Measurements from ENCODE around the gene CTNND2.
"Not testable (repeated sequence)": the region's sequence is repeated elsewhere in the genome, so short reads cannot be mapped to it uniquely, and the experiment has no call there.

CTNND2 gene

GRCh38 chr5:11084111-11084510 lies 820.1 kb downstream of the CTNND2 start:
- DNase-seq (ENCODE audit: low read depth in 2 of 2): no peak

- DNase-seq (ENCODE audit: low read depth in 2 of 2): no peak
Observed at GRCh38 chr5:11082404-11082945, 821.8 kb downstream of the CTNND2 start.

GRCh38 chr5:11076945-11077613 lies 827.2 kb downstream of the CTNND2 start:
- no peak for DNase-seq (ENCODE audit: low read depth in 2 of 2)

- no peak for DNase-seq (ENCODE audit: low read depth in 2 of 2)
Observed at GRCh38 chr5:11075035-11075805, 829.0 kb downstream of the CTNND2 start.

- no peak for DNase-seq (ENCODE audit: low read depth in 2 of 2)
Observed at GRCh38 chr5:11072568-11072967, 831.7 kb downstream of the CTNND2 start.

GRCh38 chr5:11072076-11072475 lies 832.2 kb downstream of the CTNND2 start:
- no peak for DNase-seq (ENCODE audit: low read depth in 2 of 2)

GRCh38 chr5:11069041-11069440 lies 835.2 kb downstream of the CTNND2 start:
- no peak for DNase-seq (ENCODE audit: low read depth in 2 of 2)

GRCh38 chr5:11065723-11066122 lies 838.5 kb downstream of the CTNND2 start:
- not testable (repeated sequence) for DNase-seq (ENCODE audit: low read depth in 2 of 2)

- DNase-seq (ENCODE audit: low read depth in 2 of 2): no peak
Observed at GRCh38 chr5:11064763-11065450, 839.3 kb downstream of the CTNND2 start.

GRCh38 chr5:11062397-11062796 lies 841.8 kb downstream of the CTNND2 start:
- no peak for DNase-seq (ENCODE audit: low read depth in 2 of 2)

GRCh38 chr5:11056560-11056959 lies 847.7 kb downstream of the CTNND2 start:
- no peak for DNase-seq (ENCODE audit: low read depth in 2 of 2)

- DNase-seq (ENCODE audit: low read depth in 2 of 2): no peak
Observed at GRCh38 chr5:11054014-11054413, 850.2 kb downstream of the CTNND2 start.

- no peak for DNase-seq (ENCODE audit: low read depth in 2 of 2)
Observed at GRCh38 chr5:11052871-11053270, 851.4 kb downstream of the CTNND2 start.

GRCh38 chr5:11050596-11051304 lies 853.5 kb downstream of the CTNND2 start:
- no peak for DNase-seq (ENCODE audit: low read depth in 2 of 2)

GRCh38 chr5:11048760-11049159 lies 855.5 kb downstream of the CTNND2 start:
- DNase-seq (ENCODE audit: low read depth in 2 of 2): no peak

GRCh38 chr5:11047625-11048024 lies 856.6 kb downstream of the CTNND2 start:
- DNase-seq (ENCODE audit: low read depth in 2 of 2): no peak

GRCh38 chr5:11047030-11047429 lies 857.2 kb downstream of the CTNND2 start:
- no peak for DNase-seq (ENCODE audit: low read depth in 2 of 2)

- no peak for DNase-seq (ENCODE audit: low read depth in 2 of 2)
Observed at GRCh38 chr5:11046160-11046559, 858.1 kb downstream of the CTNND2 start.

- DNase-seq (ENCODE audit: low read depth in 2 of 2): no peak
Observed at GRCh38 chr5:11045411-11045810, 858.8 kb downstream of the CTNND2 start.

- no peak for DNase-seq (ENCODE audit: low read depth in 2 of 2)
Observed at GRCh38 chr5:11044581-11044980, 859.7 kb downstream of the CTNND2 start.

- DNase-seq (ENCODE audit: low read depth in 2 of 2): no peak
Observed at GRCh38 chr5:11043881-11044280, 860.4 kb downstream of the CTNND2 start.

GRCh38 chr5:11040345-11040744 lies 863.9 kb downstream of the CTNND2 start:
- no peak for DNase-seq (ENCODE audit: low read depth in 2 of 2)
